PFSK-1 (cell line): ENCODE measurements around the gene ELMO1.
A peak's percentile ranks its signal among the peaks of the same experiment; 100 is the strongest.

ENCODE experiments used
- FOXP2 ChIP-seq: optimal IDR thresholded peaks from 2 replicates; pipeline ENCODE3; 2011; ENCODE audit warnings: borderline replicate concordance, control low read depth, inconsistent platforms; ENCODE audit not compliant: insufficient read depth; ENCODE audit errors: extremely low read length, extremely low read depth
- POLR2AphosphoS5 ChIP-seq: IDR thresholded peaks from 2 replicates; pipeline ENCODE4 v1.6.1; 2012; ENCODE audit warnings: low read depth, mild to moderate bottlenecking, control low read depth, low read length, moderate library complexity
- SIN3A ChIP-seq: IDR thresholded peaks from 2 replicates; pipeline ENCODE4 v1.6.1; 2012; ENCODE audit warnings: mild to moderate bottlenecking, low read length, moderate library complexity, borderline replicate concordance; ENCODE audit not compliant: insufficient read depth
- TAF1 ChIP-seq: IDR thresholded peaks from 2 replicates; pipeline ENCODE4 v1.6.1; 2012; ENCODE audit warnings: low read length, control low read depth, borderline replicate concordance; ENCODE audit not compliant: insufficient read depth
- TF ChIP-seq, protein P1 (sequence below), 2 experiments: IDR thresholded peaks; 2 replicates each; pipeline versions ENCODE4 v1.6.1 to v1.8.0; 2011 to 2012; ENCODE audit warnings: low read depth in 2 of 2, low read length in 2 of 2, control low read depth in 1 of 2, inconsistent platforms in 1 of 2, mild to moderate bottlenecking in 1 of 2, moderate library complexity in 1 of 2; ENCODE audit not compliant: insufficient read depth in 1 of 2

Gene ELMO1

DNA sequence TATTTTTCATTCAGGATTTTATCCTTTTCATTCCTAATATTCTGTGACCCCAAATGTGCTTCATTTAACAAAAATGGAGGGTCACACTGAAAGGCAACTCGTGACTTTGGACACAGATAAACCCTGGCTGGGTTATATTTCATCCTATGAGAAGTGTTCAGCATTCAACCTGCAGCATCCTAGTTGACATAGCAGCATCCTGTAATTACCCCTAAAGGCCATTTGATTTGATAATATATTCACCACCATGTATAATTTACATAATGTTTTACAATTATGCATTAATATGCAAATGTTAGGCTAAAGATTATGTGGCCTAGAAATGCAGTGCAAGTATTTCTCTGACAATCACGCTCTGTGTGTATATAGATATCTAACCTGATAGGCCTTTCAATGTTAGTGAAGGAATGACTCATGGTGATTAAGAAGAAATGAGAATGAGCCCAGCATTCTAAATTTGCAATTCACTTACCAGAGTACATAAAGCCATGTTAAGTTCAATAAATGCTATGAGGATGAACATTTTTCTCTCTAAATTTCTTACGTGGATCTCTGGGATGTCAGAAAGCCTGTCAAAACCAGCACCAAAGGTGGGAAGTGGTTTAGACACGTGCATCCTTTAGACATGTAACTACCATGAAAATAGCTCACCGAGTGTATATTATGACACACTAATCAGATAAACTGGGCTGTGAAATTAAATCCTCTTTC lies 386.7 kb downstream of the ELMO1 start:
- TF ChIP-seq TAF1: no peak
- TF ChIP-seq FOXP2: no peak
- no peak for TF ChIP-seq SIN3A
- no peak for TF ChIP-seq POLR2AphosphoS5
- TF ChIP-seq, protein P1, sequence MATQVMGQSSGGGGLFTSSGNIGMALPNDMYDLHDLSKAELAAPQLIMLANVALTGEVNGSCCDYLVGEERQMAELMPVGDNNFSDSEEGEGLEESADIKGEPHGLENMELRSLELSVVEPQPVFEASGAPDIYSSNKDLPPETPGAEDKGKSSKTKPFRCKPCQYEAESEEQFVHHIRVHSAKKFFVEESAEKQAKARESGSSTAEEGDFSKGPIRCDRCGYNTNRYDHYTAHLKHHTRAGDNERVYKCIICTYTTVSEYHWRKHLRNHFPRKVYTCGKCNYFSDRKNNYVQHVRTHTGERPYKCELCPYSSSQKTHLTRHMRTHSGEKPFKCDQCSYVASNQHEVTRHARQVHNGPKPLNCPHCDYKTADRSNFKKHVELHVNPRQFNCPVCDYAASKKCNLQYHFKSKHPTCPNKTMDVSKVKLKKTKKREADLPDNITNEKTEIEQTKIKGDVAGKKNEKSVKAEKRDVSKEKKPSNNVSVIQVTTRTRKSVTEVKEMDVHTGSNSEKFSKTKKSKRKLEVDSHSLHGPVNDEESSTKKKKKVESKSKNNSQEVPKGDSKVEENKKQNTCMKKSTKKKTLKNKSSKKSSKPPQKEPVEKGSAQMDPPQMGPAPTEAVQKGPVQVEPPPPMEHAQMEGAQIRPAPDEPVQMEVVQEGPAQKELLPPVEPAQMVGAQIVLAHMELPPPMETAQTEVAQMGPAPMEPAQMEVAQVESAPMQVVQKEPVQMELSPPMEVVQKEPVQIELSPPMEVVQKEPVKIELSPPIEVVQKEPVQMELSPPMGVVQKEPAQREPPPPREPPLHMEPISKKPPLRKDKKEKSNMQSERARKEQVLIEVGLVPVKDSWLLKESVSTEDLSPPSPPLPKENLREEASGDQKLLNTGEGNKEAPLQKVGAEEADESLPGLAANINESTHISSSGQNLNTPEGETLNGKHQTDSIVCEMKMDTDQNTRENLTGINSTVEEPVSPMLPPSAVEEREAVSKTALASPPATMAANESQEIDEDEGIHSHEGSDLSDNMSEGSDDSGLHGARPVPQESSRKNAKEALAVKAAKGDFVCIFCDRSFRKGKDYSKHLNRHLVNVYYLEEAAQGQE (IDR thresholded peaks at IDR 0.05; ENCODE audit: insufficient read depth in 1 of 2, low read depth in 2 of 2, low read length in 2 of 2): no peak

DNA sequence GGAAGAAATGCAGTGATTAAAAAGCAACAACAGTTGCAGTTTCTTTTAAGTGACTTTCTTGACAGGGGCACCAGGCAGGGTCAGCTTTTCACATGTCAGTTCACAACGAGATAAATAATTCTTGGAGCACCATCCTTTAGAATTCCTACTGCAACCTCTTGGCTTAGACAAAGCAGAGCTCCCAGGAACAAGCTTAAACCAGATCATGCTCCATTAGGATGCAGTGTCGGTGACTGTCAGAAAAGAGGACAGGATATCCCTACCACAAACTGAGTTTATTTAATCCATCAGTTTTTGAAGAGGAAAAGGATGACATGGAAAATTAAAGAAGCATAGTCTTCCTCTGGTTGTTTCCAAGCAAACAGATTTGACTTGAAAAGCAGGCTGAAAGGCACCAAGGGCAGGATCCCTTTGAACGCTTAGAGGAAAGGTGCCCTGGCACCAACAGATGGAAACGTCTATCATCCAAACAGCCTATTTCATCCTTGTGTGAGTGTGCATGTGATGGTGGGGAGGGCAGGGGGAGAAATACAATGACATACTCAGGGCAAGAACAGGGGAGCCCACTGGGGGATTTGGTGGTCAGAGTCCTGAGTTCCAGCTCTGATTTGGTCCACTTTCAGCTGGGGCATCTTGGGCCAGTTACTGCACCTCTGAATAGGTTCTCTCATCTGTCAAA lies 392.3 kb downstream of the ELMO1 start:
- TF ChIP-seq, protein P1 (IDR thresholded peaks at IDR 0.05; ENCODE audit: insufficient read depth in 1 of 2, low read depth in 2 of 2, low read length in 2 of 2): no peak
- TF ChIP-seq POLR2AphosphoS5 (no peak), FOXP2 (no peak), SIN3A (no peak), TAF1 (no peak)

DNA sequence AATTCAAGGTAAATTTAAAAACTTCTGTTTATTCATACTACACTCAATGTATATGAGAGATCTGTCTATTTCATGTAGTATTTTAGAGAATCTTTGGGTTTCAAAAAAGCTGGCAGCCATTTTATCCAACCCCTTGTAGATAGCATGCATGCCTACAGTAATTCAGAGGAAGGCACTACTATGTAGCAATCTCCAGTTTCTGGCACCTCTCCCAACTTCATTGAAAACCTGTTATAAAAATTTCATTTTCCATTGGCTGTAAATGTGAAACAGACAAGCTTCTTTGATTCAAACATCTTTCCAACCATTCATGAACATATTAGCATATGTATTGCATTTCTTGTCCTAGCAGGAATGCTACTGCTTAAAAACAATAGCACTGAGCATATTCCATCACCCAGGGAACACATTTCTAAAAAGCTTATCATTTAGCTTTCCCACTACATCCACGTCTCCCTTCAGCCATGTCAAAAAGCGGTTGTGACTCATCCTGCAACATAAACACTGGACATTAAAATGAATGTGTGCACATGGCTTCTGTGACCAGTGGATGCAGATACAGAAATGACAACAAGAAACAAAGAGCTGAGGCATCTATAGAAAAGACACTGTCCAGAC lies 393.9 kb downstream of the ELMO1 start:
- no peak for TF ChIP-seq TAF1
- no peak for TF ChIP-seq FOXP2
- no peak for TF ChIP-seq SIN3A
- TF ChIP-seq, protein P1 (IDR thresholded peaks at IDR 0.05; ENCODE audit: insufficient read depth in 1 of 2, low read depth in 2 of 2, low read length in 2 of 2): no peak

DNA sequence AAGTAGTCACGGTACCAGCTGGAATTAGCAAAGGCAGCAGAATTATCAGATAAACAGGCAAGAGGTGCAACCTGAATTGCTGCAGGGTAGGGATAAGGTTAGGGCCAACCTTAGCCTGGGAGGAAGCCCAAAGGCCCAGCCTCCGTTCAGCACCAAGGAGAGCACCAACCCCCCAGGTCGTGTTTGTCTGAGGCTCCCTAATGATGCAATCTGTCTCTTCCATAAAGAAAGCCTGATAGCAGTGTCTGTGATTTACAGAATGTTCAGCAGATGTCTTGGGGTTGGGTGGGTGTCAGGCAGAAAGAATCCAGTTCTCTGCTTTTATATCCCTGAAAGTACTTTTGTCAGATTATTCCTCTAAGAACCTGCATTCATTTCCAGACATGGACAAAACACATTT lies 396.0 kb downstream of the ELMO1 start:
- no peak for TF ChIP-seq SIN3A
- TF ChIP-seq, protein P1 (IDR thresholded peaks at IDR 0.05; ENCODE audit: insufficient read depth in 1 of 2, low read depth in 2 of 2, low read length in 2 of 2): peak; percentile 84 to 94
